IMR-90 (cell line): ENCODE data around the gene WWC1. TPM values are rescaled to one million over a fixed set of nuclear protein-coding genes. Genes with fewer than 3 reads are reported as not detected.

Experiments
- ATAC-seq: fragments of 200-7000 bp; cut with Tn5 transposase; 2 replicates; pipeline ENCODE4 v1.9.1; 2020; ENCODE audit warnings: low read depth, mild to moderate bottlenecking, moderate library complexity
- BruUV-seq: library from RNA; stranded (reverse); fragments of 400-500 nt; replicated peaks from 2 replicates; lab custom pipeline; 2021; lab: Mats Ljungman, UMichigan
- CTCF ChIA-PET: fragments of 300-600 bp; formaldehyde crosslinking; extraction: SDS; loops from one replicate; lab custom pipeline; 2021; ENCODE audit warnings: antibody characterized with exemption; lab: Yijun Ruan, JAX
- POLR2A ChIA-PET: fragments of 300-600 bp; sonication (Branson Sonifier 250); formaldehyde crosslinking; loops from one replicate; lab custom pipeline; 2022; ENCODE audit warnings: antibody characterized with exemption; ENCODE audit not compliant: unreplicated experiment; lab: Charles Lee
- DNase-seq: peaks from one replicate; pipeline ENCODE4 v3.0.0; 2013
- H2AFZ ChIP-seq: replicated peaks from 2 replicates; pipeline ENCODE3; 2013; ENCODE audit warnings: low read length, mild to moderate bottlenecking; ENCODE audit not compliant: poor library complexity
- H2AK5ac ChIP-seq: 2 replicates; pipeline ENCODE4 v1.6.1; 2013; ENCODE audit warnings: low read depth, low read length, inconsistent platforms
- H2AK9ac ChIP-seq: replicated peaks from 2 replicates; pipeline ENCODE3; 2013; ENCODE audit warnings: mild to moderate bottlenecking, low read depth, low read length, moderate library complexity; ENCODE audit not compliant: poor library complexity
- H2BK120ac ChIP-seq: 2 replicates; pipeline ENCODE4 v1.6.1; 2013; ENCODE audit warnings: low read depth, low read length, inconsistent platforms
- H2BK15ac ChIP-seq: 3 replicates; pipeline ENCODE4 v1.6.1; 2013; ENCODE audit warnings: low read depth, low read length, inconsistent platforms
- H2BK20ac ChIP-seq: 2 replicates; pipeline ENCODE4 v1.6.1; 2013; ENCODE audit warnings: low read depth, mild to moderate bottlenecking, inconsistent platforms, low read length, moderate library complexity
- H2BK5ac ChIP-seq: 2 replicates; pipeline ENCODE4 v1.6.1; 2013; ENCODE audit warnings: mild to moderate bottlenecking, low read depth, low read length, inconsistent platforms; ENCODE audit not compliant: poor library complexity, severe bottlenecking
- H3K14ac ChIP-seq: replicated peaks from 2 replicates; pipeline ENCODE4 v1.6.1; 2013; ENCODE audit warnings: low read depth, low read length, inconsistent platforms
- H3K18ac ChIP-seq: 2 replicates; pipeline ENCODE4 v1.6.1; 2013; ENCODE audit warnings: low read depth, low read length, control low read depth
- H3K23ac ChIP-seq: 2 replicates; pipeline ENCODE4 v1.6.1; 2013; ENCODE audit warnings: low read depth, low read length, inconsistent platforms
- H3K27ac ChIP-seq: 2 replicates; pipeline ENCODE4 v1.5.1; 2013; ENCODE audit warnings: mild to moderate bottlenecking, control low read depth, low read length; ENCODE audit not compliant: insufficient read depth
- H3K27me3 ChIP-seq: 2 replicates; pipeline ENCODE4 v1.6.1; 2013; ENCODE audit warnings: low read length; ENCODE audit not compliant: control insufficient read depth, insufficient read depth
- H3K36me3 ChIP-seq: 2 replicates; pipeline ENCODE4 v1.6.1; 2013; ENCODE audit warnings: low read length, mixed read lengths; ENCODE audit not compliant: control insufficient read depth, insufficient read depth
- H3K4ac ChIP-seq: 2 replicates; pipeline ENCODE4 v1.6.1; 2013; ENCODE audit warnings: low read depth, low read length, inconsistent platforms
- H3K4me1 ChIP-seq: 2 replicates; pipeline ENCODE4 v1.6.1; 2013; ENCODE audit warnings: low read length, mixed read lengths; ENCODE audit not compliant: control insufficient read depth, insufficient read depth
- H3K4me2 ChIP-seq: 2 replicates; pipeline ENCODE4 v1.6.1; 2013; ENCODE audit warnings: low read depth, mild to moderate bottlenecking, control low read depth, low read length, moderate library complexity
- H3K4me3 ChIP-seq: 2 replicates; pipeline ENCODE4 v1.5.1; 2013; ENCODE audit warnings: low read depth, mild to moderate bottlenecking, control low read depth, low read length, moderate library complexity; ENCODE audit not compliant: insufficient read depth
- H3K56ac ChIP-seq: 2 replicates; pipeline ENCODE4 v1.6.1; 2013; ENCODE audit warnings: low read length, inconsistent platforms; ENCODE audit not compliant: insufficient read depth; ENCODE audit errors: extremely low read depth
- H3K79me1 ChIP-seq, 2 experiments: 2 replicates each; pipeline ENCODE4 v1.6.1; 2013; ENCODE audit warnings: low read length in 2 of 2, inconsistent platforms in 1 of 2, low read depth in 1 of 2
- H3K9ac ChIP-seq: 2 replicates; pipeline ENCODE4 v1.6.1; 2013; ENCODE audit warnings: low read depth, low read length, control low read depth
- H3K9me1 ChIP-seq: 2 replicates; pipeline ENCODE4 v1.6.1; 2013; ENCODE audit warnings: low read length, inconsistent platforms; ENCODE audit not compliant: insufficient read depth
- H3K9me3 ChIP-seq: 2 replicates; pipeline ENCODE4 v1.6.1; 2013; ENCODE audit warnings: low read length; ENCODE audit not compliant: control insufficient read depth, insufficient read depth
- H4K20me1 ChIP-seq: 2 replicates; pipeline ENCODE4 v1.6.1; 2013; ENCODE audit warnings: low read length, inconsistent platforms; ENCODE audit not compliant: insufficient read depth
- H4K5ac ChIP-seq: 2 replicates; pipeline ENCODE4 v1.6.1; 2013; ENCODE audit warnings: mild to moderate bottlenecking, low read depth, low read length, control low read depth
- H4K8ac ChIP-seq, 2 experiments: 2 replicates each; pipeline ENCODE4 v1.6.1; 2013; ENCODE audit warnings: low read depth in 2 of 2, low read length in 2 of 2, control low read depth in 1 of 2, inconsistent platforms in 1 of 2
- H4K91ac ChIP-seq: 2 replicates; pipeline ENCODE4 v1.6.1; 2013; ENCODE audit warnings: low read depth, low read length, inconsistent platforms; ENCODE audit not compliant: insufficient read depth
- CEBPB ChIP-seq: IDR thresholded peaks from 2 replicates; pipeline ENCODE4 v1.6.1; 2012; ENCODE audit warnings: low read depth, low read length, improper control_type of control experiment
- CHD1 ChIP-seq: IDR thresholded peaks from 2 replicates; pipeline ENCODE4 v1.6.1; 2012; ENCODE audit warnings: low read depth, low read length, improper control_type of control experiment
- CTCF ChIP-seq: conservative IDR thresholded peaks from 2 replicates; pipeline ENCODE4 v1.5.1; 2012; ENCODE audit warnings: mild to moderate bottlenecking, low read depth, low read length, improper control_type of control experiment
- ELK1 ChIP-seq: fragments of 150-350 bp; IDR thresholded peaks from 2 replicates; pipeline ENCODE4 v1.6.1; 2016; ENCODE audit warnings: low read depth, mild to moderate bottlenecking, low read length, moderate library complexity, borderline replicate concordance
- MAFK ChIP-seq: IDR thresholded peaks from 2 replicates; pipeline ENCODE4 v1.6.1; 2012; ENCODE audit warnings: low read depth, low read length, improper control_type of control experiment
- MXI1 ChIP-seq: IDR thresholded peaks from 2 replicates; pipeline ENCODE4 v1.6.1; 2012; ENCODE audit warnings: low read depth, mild to moderate bottlenecking, low read length, moderate library complexity, borderline replicate concordance
- NFE2L2 ChIP-seq: fragments of 150-350 bp; IDR thresholded peaks from 2 replicates; pipeline ENCODE4 v1.6.1; 2016; ENCODE audit warnings: low read depth, mild to moderate bottlenecking, low read length
- RAD21 ChIP-seq: IDR thresholded peaks from 2 replicates; pipeline ENCODE4 v1.6.1; 2012; ENCODE audit warnings: low read length, improper control_type of control experiment
- RCOR1 ChIP-seq: IDR thresholded peaks from 2 replicates; pipeline ENCODE4 v1.6.1; 2012; ENCODE audit warnings: mild to moderate bottlenecking, low read length, improper control_type of control experiment; ENCODE audit not compliant: insufficient replicate concordance
- RFX5 ChIP-seq: IDR thresholded peaks from 2 replicates; pipeline ENCODE4 v1.8.0; 2012; ENCODE audit warnings: low read depth, mild to moderate bottlenecking, low read length, moderate library complexity
- SMC3 ChIP-seq: fragments of 150-350 bp; IDR thresholded peaks from 2 replicates; pipeline ENCODE4 v1.6.1; 2016; ENCODE audit warnings: low read depth, mild to moderate bottlenecking, antibody characterized with exemption, low read length, moderate library complexity
- USF2 ChIP-seq: fragments of 150-350 bp; IDR thresholded peaks from 2 replicates; pipeline ENCODE4 v1.6.1; 2017; ENCODE audit warnings: mild to moderate bottlenecking, antibody characterized with exemption, low read length, low read depth
- WGBS, 2 experiments: methylation state at CpG; one replicate each; pipeline versions ENCODE4 v1.1.5 to v1.1.7; 2013; ENCODE audit warnings: missing lambda C conversion rate in 2 of 2; ENCODE audit not compliant: insufficient read length in 1 of 2; ENCODE audit errors: extremely low coverage in 2 of 2; 5-methylcytosine and 5-hydroxymethylcytosine counted together
- dilution Hi-C: fragments of 300-500 bp; cut with HindIII; formaldehyde crosslinking; loops from one replicate; pipeline ENCODE4 v1.14.3; 2018; ENCODE audit warnings: low sequenced_read_pairs; ENCODE audit not compliant: unreplicated experiment
- in situ Hi-C: fragments of 300-500 bp; cut with MboI; formaldehyde crosslinking; loops from 3 replicates; pipeline ENCODE4 v1.14.3; 2019; ENCODE audit warnings: low sequenced_read_pairs, inconsistent platforms, mixed read lengths
- intact Hi-C: fragments of 100-400 bp; cut with micrococcal nuclease; formaldehyde crosslinking; loops from 2 replicates; pipeline ENCODE4 v1.10.0; 2022
- polyA plus RNA-seq, 3 experiments: library from polyadenylated mRNA; depleted of rRNA; stranded (reverse); fragments of >200 nt; gene quantifications; 2 replicates each; pipeline ENCODE4 v1.2.3, GENCODE V29; 2012; ENCODE audit warnings: low replicate concordance in 1 of 3
- total RNA-seq: library from RNA; depleted of rRNA; stranded (reverse); fragments of >200 nt; gene quantifications from 2 replicates; pipeline ENCODE4 v1.2.3, GENCODE V29; 2012

The WWC1 gene
- total and polyA plus RNA-seq, 2 of the 4 experiments (the other 2 are of a cell fraction): 9.1 to 10.3 TPM

- no peaks in the 10 kb centered on the region for H3K4me1 ChIP-seq
- peaks cover 6% of the 10 kb centered on the region for H3K27me3 ChIP-seq
- no peak overlapping the region for H2BK15ac ChIP-seq
- dilution Hi-C loops (no loop called here), in situ Hi-C loops (loop anchor here (25.0 kb wide), 1 partner anchor 152 kb away; no protein-coding TSS in a partner anchor), intact Hi-C loops (no loop called here)
- BruUV-seq: no TSS peak
- H3K9me1 ChIP-seq: no peaks in the 10 kb centered on the region
- no peak overlapping the region for H3K23ac ChIP-seq
- H4K20me1 ChIP-seq: no peaks in the 10 kb centered on the region
- H3K18ac ChIP-seq: no peak overlapping the region
- no peak for DNase-seq
- H2AK5ac ChIP-seq: no peak overlapping the region
- H4K91ac ChIP-seq: no peak overlapping the region
- no peak overlapping the region for H3K27ac ChIP-seq
- peaks cover 8% of the 10 kb centered on the region for H3K9me3 ChIP-seq
- no peak overlapping the region for H3K56ac ChIP-seq
- H2BK5ac ChIP-seq: no peak overlapping the region
- no peak overlapping the region for H3K4me2 ChIP-seq
- H3K36me3 ChIP-seq: no peaks in the 10 kb centered on the region
- no CpG with 5 or more reads among the region's 4 CpGs for WGBS, 2 experiments
- no peak overlapping the region for H2BK20ac ChIP-seq
- H3K14ac ChIP-seq: no peak overlapping the region
- H2BK120ac ChIP-seq: no peak overlapping the region
- H2AK9ac ChIP-seq: no peak overlapping the region
- H4K8ac ChIP-seq: no peak overlapping the region
- ChIA-PET CTCF (no interaction called here), POLR2A (no interaction called here)
- ATAC-seq: no peak
- no peak overlapping the region for H3K4me3 ChIP-seq
- H3K79me1 ChIP-seq: no peaks in the 10 kb centered on the region
- H2AFZ ChIP-seq: no peak overlapping the region
- H4K5ac ChIP-seq: no peak overlapping the region
- H3K9ac ChIP-seq: no peak overlapping the region
- H3K4ac ChIP-seq: no peak overlapping the region
- TF ChIP-seq MAFK (no peak), RAD21 (no peak), USF2 (no peak), RCOR1 (no peak), CTCF (no peak), RFX5 (no peak), SMC3 (no peak), MXI1 (no peak), ELK1 (no peak), CEBPB (no peak), NFE2L2 (no peak), CHD1 (no peak)
Measured at GRCh38 chr5:168284809-168285208, 6.6 kb upstream of the WWC1 start.
